Fibroblast of pulmonary artery (primary cell): ENCODE data around the gene PTGIS.

ENCODE experiments used
- DNase-seq: peaks from one replicate; pipeline ENCODE4 v3.0.0-alpha.2; 2010; ENCODE audit warnings: low read depth
- H3K4me3 ChIP-seq: replicated peaks from 2 replicates; pipeline ENCODE4 v1.5.1; 2011; ENCODE audit warnings: low read depth, mild to moderate bottlenecking, control low read depth, low read length, moderate library complexity
- CTCF ChIP-seq: IDR thresholded peaks from 2 replicates; pipeline ENCODE4 v1.5.1; 2011; ENCODE audit warnings: mild to moderate bottlenecking, control low read depth, low read length, inconsistent platforms; ENCODE audit errors: missing control alignments

The PTGIS gene

GRCh38 chr20:49587111-49587570 is 19.2 kb upstream of the PTGIS start:
- H3K4me3 ChIP-seq: no peak overlapping the region
- peak; percentile 49 for DNase-seq
- no peak for TF ChIP-seq CTCF

- TF ChIP-seq CTCF: no peak
- H3K4me3 ChIP-seq: no peak overlapping the region
- no peak for DNase-seq
These were observed 17.8 kb upstream of the PTGIS start for GRCh38 chr20:49585585-49586245.

GRCh38 chr20:49584418-49585382 is 16.8 kb upstream of the PTGIS start:
- TF ChIP-seq CTCF: no peak
- no peak for DNase-seq
- H3K4me3 ChIP-seq: no peak overlapping the region

- H3K4me3 ChIP-seq: no peak overlapping the region
- no peak for TF ChIP-seq CTCF
- peak; percentile 91 for DNase-seq
These were observed 15.9 kb upstream of the PTGIS start for GRCh38 chr20:49583669-49584417.

GRCh38 chr20:49583343-49583668 is 15.4 kb upstream of the PTGIS start:
- H3K4me3 ChIP-seq: no peak overlapping the region
- no peak for TF ChIP-seq CTCF

GRCh38 chr20:49582413-49583334 is 14.7 kb upstream of the PTGIS start:
- TF ChIP-seq CTCF: no peak
- no peak for DNase-seq

More at GRCh38 chr20:49583343-49583668, 15.4 kb upstream of the PTGIS start:
- DNase-seq: no peak

More at GRCh38 chr20:49582413-49583334, 14.7 kb upstream of the PTGIS start:
- H3K4me3 ChIP-seq: no peak overlapping the region
